ENCODE data around the gene TGFBRAP1.

GRCh38 chr2:105307962-105308361 lies 21.6 kb downstream of the TGFBRAP1 start:
- TF ChIP-seq CTCF (conservative IDR thresholded peaks at IDR 0.05) (no peak), EZH2 (IDR thresholded peaks at IDR 0.05; ENCODE audit: low read depth) (no peak)

Data from PC-9 (cell line).